HEK293 (cell line): ENCODE data around the gene SPNS1.

ENCODE experiments used
- CTCF ChIA-PET: fragments of 350-600 bp; formaldehyde crosslinking; extraction: SDS; loops from one replicate; lab custom pipeline; 2021; ENCODE audit warnings: antibody characterized with exemption; lab: Yijun Ruan, JAX
- POLR2A ChIA-PET: fragments of 300-600 bp; formaldehyde crosslinking; extraction: SDS; loops from one replicate; lab custom pipeline; 2020; ENCODE audit warnings: antibody characterized with exemption, inconsistent platforms; lab: Yijun Ruan, JAX
- H3K27ac ChIP-seq: fragments of 200-500 bp; sonication (Bioruptor generic); 2 replicates; pipeline ENCODE4 v1.5.1; 2014; ENCODE audit warnings: low read depth, low read length, control low read depth, inconsistent platforms; ENCODE audit errors: extremely low read depth
- H3K36me3 ChIP-seq, 2 experiments: fragments of 200-500 bp in 1 of 2; sonication (Bioruptor generic) in 1 of 2; 1 replicate in 1 of 2; 2 replicates in 1 of 2; pipeline ENCODE4 v1.5.1; 2014 to 2017; ENCODE audit warnings: inconsistent platforms in 2 of 2, low read length in 2 of 2; ENCODE audit not compliant: control insufficient read depth in 2 of 2, insufficient read depth in 1 of 2
- H3K4me1 ChIP-seq: fragments of 200-500 bp; sonication (Bioruptor generic); 2 replicates; pipeline ENCODE4 v1.5.1; 2014; ENCODE audit warnings: mild to moderate bottlenecking, low read length, inconsistent platforms; ENCODE audit not compliant: control insufficient read depth, insufficient read depth
- H3K4me3 ChIP-seq: 2 replicates; pipeline ENCODE4 v1.5.1; 2011; ENCODE audit warnings: low read depth, mild to moderate bottlenecking, control low read depth, low read length, moderate library complexity
- H3K9me3 ChIP-seq: fragments of 200-500 bp; sonication (Bioruptor generic); 2 replicates; pipeline ENCODE4 v1.5.1; 2014; ENCODE audit warnings: low read depth, low read length, inconsistent platforms; ENCODE audit not compliant: control insufficient read depth, insufficient read depth
- GLI2 ChIP-seq: fragments of 450-650 bp; formaldehyde crosslinking; IDR thresholded peaks from 2 replicates; pipeline ENCODE4; 2017; ENCODE audit warnings: missing biosample characterization, missing genetic modification characterization, low read depth, borderline replicate concordance
- KLF17 ChIP-seq: fragments of 450-650 bp; formaldehyde crosslinking; IDR thresholded peaks from 2 replicates; pipeline ENCODE4 v1.5.1; 2016; ENCODE audit warnings: missing biosample characterization, missing genetic modification characterization
- MEIS1 ChIP-seq: sonication (generic); formaldehyde crosslinking; IDR thresholded peaks from 2 replicates; pipeline ENCODE4 v1.8.1; 2022; ENCODE audit warnings: missing genetic modification reagents, mild to moderate bottlenecking, borderline replicate concordance
- MYNN ChIP-seq: fragments of 450-650 bp; formaldehyde crosslinking; IDR thresholded peaks from 2 replicates; pipeline ENCODE4 v1.5.1; 2016; ENCODE audit warnings: missing biosample characterization, missing genetic modification characterization, borderline replicate concordance
- PRDM2 ChIP-seq: fragments of 450-650 bp; formaldehyde crosslinking; IDR thresholded peaks from 2 replicates; pipeline ENCODE4 v1.5.1; 2016; ENCODE audit warnings: missing biosample characterization, missing genetic modification characterization, borderline replicate concordance
- PRDM6 ChIP-seq: fragments of 450-650 bp; formaldehyde crosslinking; IDR thresholded peaks from 2 replicates; pipeline ENCODE4 v1.5.1; 2017; ENCODE audit warnings: missing biosample characterization, missing genetic modification characterization
- RBAK ChIP-seq: fragments of 450-650 bp; formaldehyde crosslinking; IDR thresholded peaks from 2 replicates; pipeline ENCODE4 v1.5.1; 2016; ENCODE audit warnings: missing biosample characterization, missing genetic modification characterization
- REPIN1 ChIP-seq: fragments of 450-650 bp; formaldehyde crosslinking; IDR thresholded peaks from 2 replicates; pipeline ENCODE4 v1.5.1; 2017; ENCODE audit warnings: missing biosample characterization, missing genetic modification characterization, low read depth
- TRIM28 ChIP-seq: IDR thresholded peaks from 2 replicates; pipeline ENCODE4 v1.6.1; 2011; ENCODE audit warnings: low read length, control low read depth, borderline replicate concordance
- ZNF121 ChIP-seq: fragments of 450-650 bp; formaldehyde crosslinking; IDR thresholded peaks from 2 replicates; pipeline ENCODE4 v1.5.1; 2016; ENCODE audit warnings: missing biosample characterization, missing genetic modification characterization
- ZNF404 ChIP-seq: fragments of 450-650 bp; formaldehyde crosslinking; IDR thresholded peaks from 2 replicates; pipeline ENCODE4 v1.5.1; 2017; ENCODE audit warnings: missing biosample characterization, missing genetic modification characterization
- ZNF560 ChIP-seq: fragments of 450-650 bp; formaldehyde crosslinking; IDR thresholded peaks from 2 replicates; pipeline ENCODE4 v1.5.1; 2017; ENCODE audit warnings: missing biosample characterization, missing genetic modification characterization, borderline replicate concordance
- ZNF621 ChIP-seq: fragments of 450-650 bp; formaldehyde crosslinking; IDR thresholded peaks from 2 replicates; pipeline ENCODE4 v1.5.1; 2017; ENCODE audit warnings: missing biosample characterization, missing genetic modification characterization
- ZNF626 ChIP-seq: fragments of 450-650 bp; sonication (Bioruptor Pico); formaldehyde crosslinking; IDR thresholded peaks from 2 replicates; pipeline ENCODE4 v1.5.1; 2018; ENCODE audit warnings: missing biosample characterization, missing genetic modification characterization, inconsistent platforms
- ZNF677 ChIP-seq: fragments of 450-650 bp; IDR thresholded peaks from 2 replicates; pipeline ENCODE4 v1.5.0; 2018; ENCODE audit warnings: missing biosample characterization, mild to moderate bottlenecking, missing genetic modification characterization, moderate library complexity
- ZSCAN16 ChIP-seq: fragments of 450-650 bp; formaldehyde crosslinking; IDR thresholded peaks from 2 replicates; pipeline ENCODE4 v1.5.1; 2016; ENCODE audit warnings: missing biosample characterization, missing genetic modification characterization
- ZSCAN30 ChIP-seq: fragments of 450-650 bp; IDR thresholded peaks from 2 replicates; pipeline ENCODE4 v1.5.1; 2018; ENCODE audit warnings: missing biosample characterization, mild to moderate bottlenecking, missing genetic modification characterization, moderate library complexity
- ZSCAN4 ChIP-seq: fragments of 450-650 bp; formaldehyde crosslinking; IDR thresholded peaks from 2 replicates; pipeline ENCODE4 v1.5.1; 2017; ENCODE audit warnings: missing biosample characterization, missing genetic modification characterization
- TF ChIP-seq, protein P1 (sequence below): fragments of 450-650 bp; formaldehyde crosslinking; IDR thresholded peaks from 2 replicates; pipeline ENCODE4 v1.5.1; 2016; ENCODE audit warnings: missing biosample characterization, missing genetic modification characterization

SPNS1 gene

DNA sequence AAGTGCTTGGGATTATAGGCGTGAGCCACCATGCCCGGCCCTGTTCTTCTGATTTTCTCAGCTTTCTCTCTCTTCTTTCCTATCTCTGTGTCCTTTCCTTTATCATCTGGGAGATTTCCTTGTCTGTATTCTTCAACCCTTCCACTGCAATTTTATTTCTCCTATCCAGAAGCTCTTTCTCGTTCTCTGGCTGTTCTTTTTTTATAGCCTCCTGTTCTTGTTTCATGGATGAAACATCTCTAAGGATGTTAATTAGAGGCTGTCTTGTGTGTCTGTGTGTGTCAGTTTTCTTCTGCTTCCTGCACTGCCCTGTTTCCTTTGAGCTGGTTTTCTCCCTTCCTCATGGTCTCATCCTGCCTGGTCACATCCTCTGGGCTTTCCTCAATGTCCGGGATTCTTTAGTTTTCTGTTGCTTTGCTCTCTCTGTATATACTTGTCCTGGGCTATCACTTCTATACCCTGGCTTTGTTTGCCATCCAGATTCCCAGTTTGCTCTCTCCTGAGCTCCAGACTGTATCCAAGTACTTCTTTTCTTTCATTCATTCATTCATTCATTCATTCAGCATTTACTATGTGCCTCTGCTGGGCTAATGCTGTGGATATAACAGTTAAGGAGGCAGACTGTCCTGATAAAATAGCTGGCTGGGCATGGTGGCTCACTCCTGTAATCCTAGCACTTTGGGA lies 12.7 kb downstream of the SPNS1 start (continued):
- TF ChIP-seq ZNF621 = no peak
- no peak for TF ChIP-seq ZNF404 (tag by site-specific recombination)
- TF ChIP-seq, protein P1, sequence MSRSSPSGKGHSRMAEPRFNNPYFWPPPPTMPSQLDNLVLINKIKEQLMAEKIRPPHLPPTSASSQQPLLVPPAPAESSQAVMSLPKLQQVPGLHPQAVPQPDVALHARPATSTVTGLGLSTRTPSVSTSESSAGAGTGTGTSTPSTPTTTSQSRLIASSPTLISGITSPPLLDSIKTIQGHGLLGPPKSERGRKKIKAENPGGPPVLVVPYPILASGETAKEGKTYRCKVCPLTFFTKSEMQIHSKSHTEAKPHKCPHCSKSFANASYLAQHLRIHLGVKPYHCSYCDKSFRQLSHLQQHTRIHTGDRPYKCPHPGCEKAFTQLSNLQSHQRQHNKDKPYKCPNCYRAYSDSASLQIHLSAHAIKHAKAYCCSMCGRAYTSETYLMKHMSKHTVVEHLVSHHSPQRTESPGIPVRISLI (tag by site-specific recombination) = no peak

- Histone ChIP-seq H3K27ac (no peak overlapping the region), H3K9me3 (no peaks in the 10 kb centered on the region), H3K4me3 (no peak overlapping the region), H3K4me1 (no peaks in the 10 kb centered on the region), H3K36me3 (peaks cover 0 to 20% of the 10 kb centered on the region in 2 experiments; a peak in 2 of 3 replicates)
- POLR2A ChIA-PET = no interaction called here
- CTCF ChIA-PET = interaction anchor here (0.9 kb wide), 1 partner anchor 12 kb away, joined by 4 read pairs; no protein-coding TSS in a partner anchor
- no peak for TF ChIP-seq ZNF677 (tag by site-specific recombination)
- TF ChIP-seq MEIS1 = no peak
- no peak for TF ChIP-seq MYNN (tag by site-specific recombination)
- no peak for TF ChIP-seq RBAK (tag by site-specific recombination)
Measured at GRCh38 chr16:28989363-28989762, 14.8 kb downstream of the SPNS1 start.

GRCh38 chr16:28990375-28991040 lies 15.9 kb downstream of the SPNS1 start:
- POLR2A ChIA-PET = no interaction called here

More at GRCh38 chr16:28990375-28991040, 15.9 kb downstream of the SPNS1 start:
- Histone ChIP-seq H3K4me1 (no peaks in the 10 kb centered on the region), H3K36me3 (peaks cover 0 to 17% of the 10 kb centered on the region in 2 experiments; a peak in 2 of 3 replicates), H3K4me3 (no peak overlapping the region), H3K27ac (no peak overlapping the region), H3K9me3 (no peaks in the 10 kb centered on the region)
- CTCF ChIA-PET = no interaction called here
- TF ChIP-seq PRDM2 (tag by site-specific recombination) (no peak), ZSCAN16 (tag by site-specific recombination) (no peak), ZSCAN30 (tag by site-specific recombination) (no peak), PRDM6 (tag by site-specific recombination) (no peak), TRIM28 (no peak), GLI2 (no peak), ZNF626 (tag by site-specific recombination) (no peak), ZSCAN4 (tag by site-specific recombination) (no peak), REPIN1 (no peak), ZNF677 (tag by site-specific recombination) (no peak), ZNF560 (no peak), KLF17 (tag by site-specific recombination) (no peak), ZNF121 (tag by site-specific recombination) (no peak)
